H1 (cell line): ENCODE results near the gene KLF12. TPM values are rescaled to one million over a fixed set of nuclear protein-coding genes. Genes with fewer than 3 reads are reported as not detected.

Source experiments
- CTCF ChIA-PET: fragments of 300-600 bp; sonication (Branson Sonifier 250); formaldehyde crosslinking; loops from one replicate; lab custom pipeline; 2021; ENCODE audit not compliant: partially characterized antibody; lab: Charles Lee
- POLR2A ChIA-PET: fragments of 300-600 bp; sonication (Branson Sonifier 250); formaldehyde crosslinking; loops from one replicate; lab custom pipeline; 2021; ENCODE audit warnings: inconsistent platforms; ENCODE audit not compliant: partially characterized antibody; lab: Charles Lee
- DNase-seq, 2 experiments: peaks; one replicate each; pipeline versions ENCODE4 v3.0.0 to v3.0.0-alpha.2; 2010 to 2022; ENCODE audit warnings: low spot score in 2 of 2, low read depth in 1 of 2, mixed read lengths in 1 of 2
- FAIRE-seq: peaks from 2 replicates; lab custom pipeline; 2011; peaks lifted over from hg19 to GRCh38; lab: Jason Lieb, UNC
- H2AFZ ChIP-seq: 2 replicates; pipeline ENCODE4 v1.8.1; 2012; ENCODE audit warnings: low read length, inconsistent platforms
- H2AK5ac ChIP-seq: 2 replicates; pipeline ENCODE4 v1.6.1; 2013; ENCODE audit warnings: low read depth, low read length
- H2BK120ac ChIP-seq: replicated peaks from 2 replicates; pipeline ENCODE3; 2013; ENCODE audit warnings: low read depth, low read length, inconsistent platforms
- H2BK12ac ChIP-seq: 2 replicates; pipeline ENCODE4 v1.6.1; 2013; ENCODE audit warnings: low read depth, low read length
- H2BK15ac ChIP-seq: 2 replicates; pipeline ENCODE4 v1.6.1; 2013; ENCODE audit warnings: low read length
- H2BK20ac ChIP-seq: 2 replicates; pipeline ENCODE4 v1.6.1; 2013; ENCODE audit warnings: low read length
- H2BK5ac ChIP-seq: 2 replicates; pipeline ENCODE4 v1.6.1; 2013; ENCODE audit warnings: low read depth, low read length
- H3K14ac ChIP-seq: 2 replicates; pipeline ENCODE4 v1.6.1; 2013; ENCODE audit warnings: inconsistent platforms; ENCODE audit not compliant: insufficient read length
- H3K18ac ChIP-seq: 2 replicates; pipeline ENCODE4 v1.6.1; 2013; ENCODE audit warnings: low read length; ENCODE audit errors: extremely low read depth
- H3K23ac ChIP-seq: 2 replicates; pipeline ENCODE4 v1.6.1; 2013; ENCODE audit warnings: inconsistent platforms; ENCODE audit not compliant: insufficient read length
- H3K23me2 ChIP-seq: 2 replicates; pipeline ENCODE4 v1.6.1; 2013; ENCODE audit warnings: low read depth, low read length
- H3K27ac ChIP-seq: 2 replicates; pipeline ENCODE4 v1.6.1; 2011; ENCODE audit warnings: low read depth, low read length, inconsistent platforms
- H3K27me3 ChIP-seq, 4 experiments: replicated peaks in 1 of 4; 1 replicate in 1 of 4; 2 replicates in 3 of 4; pipeline versions ENCODE4 v1.6.1 to v1.8.1; 2011 to 2013; ENCODE audit warnings: low read length in 3 of 4, mild to moderate bottlenecking in 3 of 4, inconsistent platforms in 2 of 4, mixed read lengths in 2 of 4, moderate library complexity in 1 of 4; ENCODE audit not compliant: control insufficient read depth in 3 of 4, insufficient read depth in 3 of 4; ENCODE audit errors: extremely low read depth in 1 of 4
- H3K36me3 ChIP-seq, 4 experiments: 2 replicates each; pipeline versions ENCODE4 v1.6.1 to v1.8.1; 2011 to 2013; ENCODE audit warnings: mild to moderate bottlenecking in 4 of 4, low read length in 3 of 4, moderate library complexity in 2 of 4, control low read depth in 1 of 4, inconsistent platforms in 1 of 4; ENCODE audit not compliant: insufficient read depth in 4 of 4, control insufficient read depth in 2 of 4
- H3K4ac ChIP-seq: replicated peaks from 2 replicates; pipeline ENCODE3; 2013; ENCODE audit warnings: low read length, low read depth, mixed read lengths, inconsistent platforms; ENCODE audit not compliant: insufficient read length
- H3K4me1 ChIP-seq, 4 experiments: replicated peaks in 1 of 4; 1 replicate in 1 of 4; 2 replicates in 3 of 4; pipeline versions ENCODE4 v1.6.1 to v1.8.1; 2011 to 2013; ENCODE audit warnings: low read length in 3 of 4, inconsistent platforms in 2 of 4, mixed read lengths in 1 of 4; ENCODE audit not compliant: insufficient read depth in 4 of 4, control insufficient read depth in 3 of 4
- H3K4me2 ChIP-seq, 2 experiments: 2 replicates each; pipeline versions ENCODE4 v1.6.1 to v1.8.1; 2011 to 2013; ENCODE audit warnings: low read depth in 2 of 2, low read length in 2 of 2, control low read depth in 1 of 2, inconsistent platforms in 1 of 2, mild to moderate bottlenecking in 1 of 2; ENCODE audit not compliant: insufficient read depth in 1 of 2
- H3K4me3 ChIP-seq, 4 experiments: fragments of 200-600, 300-600 bp in 1 of 4; sonication (generic), shearing (Covaris generic), sonication (Bioruptor Twin) in 1 of 4; 2 replicates each; pipeline versions ENCODE4 v1.5.1 to v1.8.1; 2011 to 2016; ENCODE audit warnings: low read length in 4 of 4, low read depth in 3 of 4, control low read depth in 2 of 4, inconsistent platforms in 2 of 4, mild to moderate bottlenecking in 2 of 4, mixed read lengths in 1 of 4, moderate library complexity in 1 of 4; ENCODE audit not compliant: insufficient read depth in 2 of 4; ENCODE audit errors: extremely low read depth in 1 of 4
- H3K56ac ChIP-seq: replicated peaks from 2 replicates; pipeline ENCODE3; 2013; ENCODE audit warnings: low read depth, mild to moderate bottlenecking, mixed read lengths, low read length, inconsistent platforms; ENCODE audit not compliant: insufficient read length
- H3K79me1 ChIP-seq: 2 replicates; pipeline ENCODE4 v1.6.1; 2013; ENCODE audit warnings: low read depth, low read length, control low read depth
- H3K79me2 ChIP-seq, 2 experiments: 2 replicates each; pipeline versions ENCODE4 v1.6.1 to v1.8.1; 2012 to 2013; ENCODE audit warnings: low read length in 2 of 2, mild to moderate bottlenecking in 2 of 2, inconsistent platforms in 1 of 2; ENCODE audit not compliant: insufficient read depth in 2 of 2, control insufficient read depth in 1 of 2
- H3K9ac ChIP-seq, 4 experiments: replicated peaks in 1 of 4; 1 replicate in 1 of 4; 2 replicates in 3 of 4; pipeline versions ENCODE4 v1.6.1 to v1.8.1; 2011 to 2013; ENCODE audit warnings: low read depth in 3 of 4, low read length in 3 of 4, control low read depth in 2 of 4, mild to moderate bottlenecking in 2 of 4, moderate library complexity in 2 of 4, inconsistent platforms in 1 of 4; ENCODE audit errors: extremely low read depth in 1 of 4
- H3K9me3 ChIP-seq, 2 experiments: 2 replicates each; pipeline versions ENCODE4 v1.6.1 to v1.8.1; 2012 to 2013; ENCODE audit warnings: mild to moderate bottlenecking in 2 of 2, moderate library complexity in 2 of 2, control low read depth in 1 of 2, inconsistent platforms in 1 of 2, low read depth in 1 of 2, low read length in 1 of 2, mixed read lengths in 1 of 2; ENCODE audit not compliant: insufficient read depth in 2 of 2
- H4K20me1 ChIP-seq, 2 experiments: replicated peaks in 1 of 2; 2 replicates each; pipeline versions ENCODE3 to v1.8.1; 2011 to 2013; ENCODE audit warnings: inconsistent platforms in 2 of 2, low read length in 2 of 2, mild to moderate bottlenecking in 1 of 2; ENCODE audit not compliant: insufficient read depth in 2 of 2, control insufficient read depth in 1 of 2
- H4K5ac ChIP-seq: 2 replicates; pipeline ENCODE4 v1.6.1; 2013; ENCODE audit warnings: low read length, low read depth, mixed read lengths, inconsistent platforms; ENCODE audit not compliant: insufficient read length
- H4K8ac ChIP-seq: 2 replicates; pipeline ENCODE4 v1.8.0; 2013; ENCODE audit warnings: mild to moderate bottlenecking, moderate library complexity, low read length, inconsistent platforms; ENCODE audit not compliant: insufficient read depth; ENCODE audit errors: extremely low read depth
- H4K91ac ChIP-seq: replicated peaks from 2 replicates; pipeline ENCODE3; 2013; ENCODE audit warnings: low read length, mixed read lengths, inconsistent platforms; ENCODE audit not compliant: insufficient read length
- CREB1 ChIP-seq: IDR thresholded peaks from 2 replicates; pipeline ENCODE4 v1.6.1; 2012; ENCODE audit warnings: inconsistent platforms
- CTBP2 ChIP-seq: IDR thresholded peaks from 2 replicates; pipeline ENCODE4 v1.7.0; 2011; ENCODE audit warnings: borderline replicate concordance, mild to moderate bottlenecking, moderate library complexity, mixed read lengths, low read length; ENCODE audit not compliant: insufficient read depth, insufficient read length
- GABPA ChIP-seq: IDR thresholded peaks from 2 replicates; pipeline ENCODE4 v1.6.1; 2011; ENCODE audit warnings: mild to moderate bottlenecking, low read length, moderate library complexity, borderline replicate concordance; ENCODE audit not compliant: insufficient read depth
- KDM4A ChIP-seq: IDR thresholded peaks from one replicate; pipeline ENCODE4 v1.7.1; 2012; ENCODE audit warnings: low read depth, mild to moderate bottlenecking, moderate library complexity, low read length, inconsistent platforms; ENCODE audit not compliant: severe bottlenecking
- SIX5 ChIP-seq: IDR thresholded peaks from 2 replicates; pipeline ENCODE4 v1.6.1; 2011; ENCODE audit warnings: mild to moderate bottlenecking, low read depth, low read length
- WGBS, 2 experiments: shearing (Covaris generic) in 1 of 2; methylation state at CpG; one replicate each; pipeline versions ENCODE4 v1.1.6 to v1.1.7; 2013 to 2015; ENCODE audit warnings: low lambda C conversion rate in 2 of 2, mixed read lengths in 2 of 2, inconsistent platforms in 1 of 2, low coverage in 1 of 2, missing lambda C conversion rate in 1 of 2; ENCODE audit not compliant: insufficient replicate concordance in 2 of 2, insufficient coverage in 1 of 2, insufficient read length in 1 of 2; ENCODE audit errors: extremely low coverage in 1 of 2, missing lambda C conversion rate in 1 of 2; 5-methylcytosine and 5-hydroxymethylcytosine counted together
- polyA plus RNA-seq, 7 experiments: library from polyadenylated mRNA; depleted of rRNA in 3 of 7; stranded (reverse) in 5 of 7; unstranded in 2 of 7; fragments of >200 nt in 5 of 7; fragments of 200-250 nt in 2 of 7; gene quantifications; 1 replicate in 5 of 7; 2 replicates in 1 of 7; 4 replicates in 1 of 7; pipeline versions ENCODE4 v1.2.1 to v1.2.3, GENCODE V29; 2011 to 2013; ENCODE audit warnings: missing spikeins in 2 of 7, mixed read lengths in 2 of 7
- total RNA-seq: library from RNA; stranded (reverse); fragmentation: NEBNext Ultra II Directional; extraction: Animal tissue kit (Norgen Biotek cat#: 25700); gene quantifications from 2 replicates; pipeline ENCODE4 v1.2.1, GENCODE V29; 2021

KLF12 gene
- total and polyA plus RNA-seq, 2 of the 8 experiments (the other 6 are each of a cell fraction or from before 2014, with no cell fraction given) = 6.6 to 12.1 TPM

DNA sequence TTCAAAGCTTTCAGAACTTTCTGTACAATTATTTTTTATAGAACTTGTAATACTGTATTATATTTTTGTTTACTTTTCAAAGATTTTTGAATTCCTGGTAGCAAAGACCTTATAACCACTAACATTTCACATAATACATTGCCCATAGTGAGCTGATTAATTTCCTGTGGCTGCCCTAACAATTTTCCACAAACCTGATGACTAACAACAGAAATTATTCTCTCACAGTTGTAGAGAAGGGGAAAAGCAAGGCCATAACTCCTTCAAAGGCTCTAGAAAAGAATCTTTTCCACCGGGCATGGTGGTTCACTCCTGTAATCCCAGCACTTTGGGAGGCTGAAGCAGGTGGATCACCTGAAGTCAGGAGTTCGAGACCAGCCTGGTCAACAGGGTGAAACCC lies 19.1 kb downstream of the KLF12 start:
- H2AK5ac ChIP-seq = no peak overlapping the region
- no peak overlapping the region for H3K4me3 ChIP-seq
- H4K5ac ChIP-seq = no peak overlapping the region
- H3K14ac ChIP-seq = no peak overlapping the region
- H3K79me1 ChIP-seq = no peaks in the 10 kb centered on the region; the same call in 1 of the 2 replicates
- no peak overlapping the region for H4K91ac ChIP-seq
- CTCF ChIA-PET = interaction anchor here (0.7 kb wide), 2 partner anchors 68 to 172 kb away, joined by 4 read pairs; no protein-coding TSS in a partner anchor
- H3K23me2 ChIP-seq = no peaks in the 10 kb centered on the region
- peaks cover 0 to 6% (median 0%) of the 10 kb centered on the region in 4 experiments; a peak in 1 of 7 replicates for H3K4me1 ChIP-seq
- H3K23ac ChIP-seq = no peak overlapping the region
- 44% methylated on average over 2 of the region's 2 CpGs; no CpG with 5 or more reads in 1 of the 2 experiments for WGBS, 2 experiments
- no peak for DNase-seq
- H3K4ac ChIP-seq = no peak overlapping the region
- no peaks in the 10 kb centered on the region for H3K27me3 ChIP-seq
- H2BK5ac ChIP-seq = no peak overlapping the region
- TF ChIP-seq CREB1 = no peak
- TF ChIP-seq SIX5 = no peak
- no peak for TF ChIP-seq GABPA
- no peak for TF ChIP-seq KDM4A
- no peak for TF ChIP-seq CTBP2
- TF ChIP-seq, all 59 proteins: peak for 0
- Histone ChIP-seq H3K56ac (no peak overlapping the region), H3K18ac (no peak overlapping the region), H3K9me3 (peaks cover 7 to 14% of the 10 kb centered on the region in 2 experiments; a peak in 3 of 4 replicates), H3K9ac (no peak overlapping the region), H2BK120ac (no peak overlapping the region), H3K36me3 (no peaks in the 10 kb centered on the region), H2AFZ (no peak overlapping the region), H4K8ac (no peak overlapping the region), H3K79me2 (peaks cover 0 to 47% of the 10 kb centered on the region in 2 experiments; a peak in 2 of 4 replicates), H2BK20ac (no peak overlapping the region), H3K27ac (no peak overlapping the region), H4K20me1 (no peaks in the 10 kb centered on the region), H2BK12ac (no peak overlapping the region), H3K4me2 (no peak overlapping the region), H2BK15ac (no peak overlapping the region)
- FAIRE-seq = no peak
- POLR2A ChIA-PET = no interaction called here
